Endodermal cell (in vitro differentiated cells): ENCODE measurements around the gene RNF112. TPM values are rescaled to one million over a fixed set of nuclear protein-coding genes. Genes with fewer than 3 reads are reported as not detected.
A peak's percentile ranks its signal among the peaks of the same experiment; 100 is the strongest.

Experiments
- DNase-seq: peaks from one replicate; pipeline ENCODE4 v3.0.0-alpha.2; 2017
- H3K27ac ChIP-seq: 2 replicates; pipeline ENCODE4 v1.5.1; 2013; ENCODE audit warnings: mild to moderate bottlenecking, low read depth, low read length, moderate library complexity
- H3K27me3 ChIP-seq: 2 replicates; pipeline ENCODE4 v1.6.1; 2013; ENCODE audit warnings: mild to moderate bottlenecking, low read length, moderate library complexity; ENCODE audit not compliant: insufficient read depth, control insufficient read depth, poor library complexity, severe bottlenecking
- H3K36me3 ChIP-seq: 2 replicates; pipeline ENCODE4 v1.7.0; 2013; ENCODE audit warnings: mild to moderate bottlenecking, low read length, moderate library complexity; ENCODE audit not compliant: control insufficient read depth, insufficient read depth
- H3K4me1 ChIP-seq: one replicate; pipeline ENCODE4 v1.7.0; 2013; ENCODE audit warnings: low read length; ENCODE audit not compliant: control insufficient read depth, insufficient read depth
- H3K4me3 ChIP-seq: 2 replicates; pipeline ENCODE4 v1.5.1; 2013; ENCODE audit warnings: mild to moderate bottlenecking, low read length, moderate library complexity
- H3K9ac ChIP-seq: 2 replicates; pipeline ENCODE4 v1.6.1; 2013; ENCODE audit warnings: mild to moderate bottlenecking, low read length, moderate library complexity; ENCODE audit not compliant: poor library complexity, severe bottlenecking; ENCODE audit errors: extremely low read depth
- H3K9me3 ChIP-seq: 2 replicates; pipeline ENCODE4 v1.6.1; 2013; ENCODE audit warnings: mild to moderate bottlenecking, low read length, moderate library complexity; ENCODE audit not compliant: control insufficient read depth
- H3K27ac Mint-ChIP-seq: 2 replicates; pipeline ENCODE4 v1.8.0; 2020; ENCODE audit warnings: mixed read lengths
- H3K27me3 Mint-ChIP-seq: 2 replicates; pipeline ENCODE4 v1.8.0; 2021; ENCODE audit warnings: mild to moderate bottlenecking, mixed read lengths; ENCODE audit not compliant: insufficient read depth
- H3K36me3 Mint-ChIP-seq: 2 replicates; pipeline ENCODE4 v1.8.0; 2020; ENCODE audit warnings: low read depth, mixed read lengths
- H3K4me1 Mint-ChIP-seq: 2 replicates; pipeline ENCODE4 v1.8.0; 2020; ENCODE audit warnings: mixed read lengths
- H3K4me3 Mint-ChIP-seq: 2 replicates; pipeline ENCODE4 v1.8.0; 2020; ENCODE audit warnings: mild to moderate bottlenecking, moderate library complexity, mixed read lengths
- H3K9me3 Mint-ChIP-seq: 2 replicates; pipeline ENCODE4 v1.8.0; 2020; ENCODE audit warnings: mild to moderate bottlenecking, mixed read lengths
- WGBS, 2 experiments: methylation state at CpG; one replicate each; pipeline versions ENCODE4 v1.1.5 to v1.1.7; 2013; ENCODE audit warnings: missing lambda C conversion rate in 2 of 2, mixed read lengths in 1 of 2; ENCODE audit not compliant: insufficient coverage in 1 of 2, insufficient read length in 1 of 2; 5-methylcytosine and 5-hydroxymethylcytosine counted together
- total RNA-seq, 2 donors: library from RNA; stranded (reverse); fragmentation: NEBNext Ultra II Directional in 1 of 2; extraction: Animal tissue kit (Norgen Biotek cat#: 25700) in 1 of 2; gene quantifications; 2 replicates in 1 of 2; 3 replicates in 1 of 2; pipeline ENCODE4 v1.2.1, GENCODE V29; 2021
- TF ChIP-seq, protein P1 (sequence below): fragments of 200-600 bp; sonication (generic); conservative IDR thresholded peaks from 2 replicates; pipeline ENCODE4 v1.5.0; 2021; ENCODE audit warnings: antibody characterized with exemption, mild to moderate bottlenecking

The RNF112 gene
- total RNA-seq, 2 donors from 2014 or later, result 1.1 to 1.9 TPM

DNA sequence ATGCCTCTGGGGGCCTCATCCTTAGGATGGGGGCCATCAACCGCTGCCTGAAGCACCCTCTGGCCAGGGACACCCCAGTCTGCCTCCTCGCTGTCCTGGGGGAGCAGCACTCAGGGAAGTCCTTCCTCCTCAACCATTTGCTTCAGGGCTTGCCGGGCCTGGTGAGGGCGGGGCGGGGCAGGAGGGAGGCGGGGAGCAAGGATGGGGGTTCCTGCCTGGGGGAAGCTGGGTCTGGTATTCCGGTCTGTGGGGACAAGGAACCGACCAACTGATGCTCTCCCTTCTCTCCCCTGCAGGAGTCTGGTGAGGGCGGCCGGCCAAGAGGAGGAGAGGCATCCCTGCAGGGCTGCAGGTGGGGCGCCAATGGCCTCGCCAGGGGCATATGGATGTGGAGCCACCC is 2.0 kb downstream of the RNF112 start:
- DNase-seq, result no peak
- Mint-ChIP-seq H3K27me3 (peaks cover 4% of the 10 kb centered on the region), H3K4me1 (peaks cover 6% of the 10 kb centered on the region), H3K9me3 (no peaks in the 10 kb centered on the region), H3K36me3 (no peaks in the 10 kb centered on the region), H3K4me3 (no peak overlapping the region), H3K27ac (no peak overlapping the region)
- no peaks in the 10 kb centered on the region for H3K27me3 ChIP-seq
- H3K4me3 ChIP-seq, result no peak overlapping the region
- no peaks in the 10 kb centered on the region for H3K9me3 ChIP-seq
- H3K9ac ChIP-seq, result no peak overlapping the region
- no peaks in the 10 kb centered on the region for H3K4me1 ChIP-seq
- H3K27ac ChIP-seq, result no peak overlapping the region
- no peaks in the 10 kb centered on the region for H3K36me3 ChIP-seq
- 96 to 100% methylated on average over 2 to 12 of the region's 12 CpGs for WGBS, 2 experiments
- TF ChIP-seq, protein P1, sequence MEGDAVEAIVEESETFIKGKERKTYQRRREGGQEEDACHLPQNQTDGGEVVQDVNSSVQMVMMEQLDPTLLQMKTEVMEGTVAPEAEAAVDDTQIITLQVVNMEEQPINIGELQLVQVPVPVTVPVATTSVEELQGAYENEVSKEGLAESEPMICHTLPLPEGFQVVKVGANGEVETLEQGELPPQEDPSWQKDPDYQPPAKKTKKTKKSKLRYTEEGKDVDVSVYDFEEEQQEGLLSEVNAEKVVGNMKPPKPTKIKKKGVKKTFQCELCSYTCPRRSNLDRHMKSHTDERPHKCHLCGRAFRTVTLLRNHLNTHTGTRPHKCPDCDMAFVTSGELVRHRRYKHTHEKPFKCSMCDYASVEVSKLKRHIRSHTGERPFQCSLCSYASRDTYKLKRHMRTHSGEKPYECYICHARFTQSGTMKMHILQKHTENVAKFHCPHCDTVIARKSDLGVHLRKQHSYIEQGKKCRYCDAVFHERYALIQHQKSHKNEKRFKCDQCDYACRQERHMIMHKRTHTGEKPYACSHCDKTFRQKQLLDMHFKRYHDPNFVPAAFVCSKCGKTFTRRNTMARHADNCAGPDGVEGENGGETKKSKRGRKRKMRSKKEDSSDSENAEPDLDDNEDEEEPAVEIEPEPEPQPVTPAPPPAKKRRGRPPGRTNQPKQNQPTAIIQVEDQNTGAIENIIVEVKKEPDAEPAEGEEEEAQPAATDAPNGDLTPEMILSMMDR, result no peak

DNA sequence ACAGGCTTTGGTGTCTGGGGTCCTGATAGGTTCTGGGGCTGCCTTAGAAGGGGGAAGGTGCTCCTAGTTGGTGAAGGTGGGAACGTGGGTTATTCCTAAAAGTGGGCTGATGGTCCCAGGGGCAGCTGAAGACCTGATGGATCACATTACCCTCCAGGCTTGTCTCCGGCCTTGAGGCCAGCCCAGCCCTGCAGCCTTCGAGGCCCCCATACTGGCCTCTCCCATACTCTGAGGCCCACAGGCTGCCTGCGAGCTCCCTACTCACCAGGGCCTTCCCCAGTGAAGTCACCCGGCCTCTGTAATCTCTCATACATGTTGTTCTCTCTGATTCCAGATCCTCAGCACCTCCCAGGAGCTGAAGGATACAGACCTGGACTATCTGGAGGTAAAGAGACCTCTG is 2.7 kb downstream of the RNF112 start:
- no peaks in the 10 kb centered on the region for H3K27me3 ChIP-seq
- no peaks in the 10 kb centered on the region for H3K9me3 ChIP-seq
- WGBS, 2 experiments, result 94% methylated on average over 5 of the region's 5 CpGs; no CpG with 5 or more reads in 1 of the 2 experiments
- no peaks in the 10 kb centered on the region for H3K36me3 ChIP-seq
- Mint-ChIP-seq H3K27me3 (peaks cover 5% of the 10 kb centered on the region), H3K9me3 (no peaks in the 10 kb centered on the region), H3K4me3 (no peak overlapping the region), H3K27ac (no peak overlapping the region), H3K4me1 (peaks cover 6% of the 10 kb centered on the region), H3K36me3 (no peaks in the 10 kb centered on the region)
- no peaks in the 10 kb centered on the region for H3K4me1 ChIP-seq
- no peak overlapping the region for H3K4me3 ChIP-seq
- no peak for DNase-seq
- TF ChIP-seq, protein P1, result no peak
- H3K9ac ChIP-seq, result no peak overlapping the region
- no peak overlapping the region for H3K27ac ChIP-seq

DNA sequence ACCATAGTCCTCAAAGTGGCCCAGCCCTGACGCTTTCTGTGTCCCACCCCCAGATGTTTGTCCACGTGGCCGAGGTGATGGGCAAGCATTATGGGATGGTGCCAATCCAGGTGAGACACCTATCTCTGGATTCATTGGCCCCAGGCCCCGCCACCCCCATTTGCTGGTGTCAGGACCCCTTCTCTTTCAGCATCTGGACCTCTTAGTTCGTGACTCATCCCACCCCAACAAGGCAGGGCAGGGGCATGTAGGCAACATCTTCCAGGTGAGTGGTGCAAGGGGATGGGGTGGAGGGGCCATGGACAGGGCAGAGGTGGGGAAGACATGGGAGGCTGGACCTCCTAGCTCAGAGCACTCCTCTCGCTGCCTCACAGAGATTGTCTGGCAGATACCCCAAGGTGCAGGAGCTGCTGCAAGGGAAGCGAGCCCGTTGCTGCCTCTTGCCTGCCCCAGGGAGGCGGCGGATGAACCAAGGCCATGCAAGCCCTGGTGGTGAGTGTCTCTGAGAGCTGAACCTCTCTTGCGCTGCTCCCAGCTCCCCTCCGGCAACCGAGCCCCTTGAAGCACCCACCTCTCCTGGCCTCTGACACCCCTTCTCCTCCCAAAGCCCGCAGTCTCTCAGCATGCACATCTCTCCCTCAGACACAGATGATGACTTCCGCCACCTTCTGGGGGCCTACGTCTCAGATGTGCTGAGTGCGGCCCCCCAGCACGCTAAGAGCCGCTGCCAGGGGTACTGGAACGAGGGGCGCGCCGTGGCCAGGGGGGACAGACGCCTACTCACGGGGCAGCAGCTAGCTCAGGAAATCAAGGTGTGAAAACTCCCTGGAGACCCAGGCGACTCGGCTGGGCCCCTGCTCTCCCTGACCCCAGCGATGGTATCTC is 3.6 kb downstream of the RNF112 start:
- WGBS, 2 experiments, result 93 to 98% methylated on average over 17 to 28 of the region's 28 CpGs
- Histone ChIP-seq H3K4me3 (no peak overlapping the region), H3K9ac (no peak overlapping the region), H3K4me1 (no peaks in the 10 kb centered on the region), H3K27ac (no peak overlapping the region), H3K36me3 (no peaks in the 10 kb centered on the region), H3K9me3 (no peaks in the 10 kb centered on the region), H3K27me3 (no peaks in the 10 kb centered on the region)
- peaks cover 5% of the 10 kb centered on the region for H3K27me3 Mint-ChIP-seq
- peaks cover 6% of the 10 kb centered on the region for H3K4me1 Mint-ChIP-seq
- H3K27ac Mint-ChIP-seq, result no peak overlapping the region
- no peaks in the 10 kb centered on the region for H3K9me3 Mint-ChIP-seq
- H3K4me3 Mint-ChIP-seq, result no peak overlapping the region
- TF ChIP-seq, protein P1, result no peak
- no peaks in the 10 kb centered on the region for H3K36me3 Mint-ChIP-seq
- peak; percentile 53 for DNase-seq
